NCI-H748 (cell line): Measurements from ENCODE around the gene SLC5A9.
"Not testable (repeated sequence)": the region's sequence is repeated elsewhere in the genome, so short reads cannot be mapped to it uniquely, and the experiment has no call there.

ENCODE experiments used
- DNase-seq: peaks from one replicate; lab custom pipeline; 2025; ENCODE audit not compliant: unreplicated experiment; lab: John Stamatoyannopoulos, UW

SLC5A9 gene

DNA sequence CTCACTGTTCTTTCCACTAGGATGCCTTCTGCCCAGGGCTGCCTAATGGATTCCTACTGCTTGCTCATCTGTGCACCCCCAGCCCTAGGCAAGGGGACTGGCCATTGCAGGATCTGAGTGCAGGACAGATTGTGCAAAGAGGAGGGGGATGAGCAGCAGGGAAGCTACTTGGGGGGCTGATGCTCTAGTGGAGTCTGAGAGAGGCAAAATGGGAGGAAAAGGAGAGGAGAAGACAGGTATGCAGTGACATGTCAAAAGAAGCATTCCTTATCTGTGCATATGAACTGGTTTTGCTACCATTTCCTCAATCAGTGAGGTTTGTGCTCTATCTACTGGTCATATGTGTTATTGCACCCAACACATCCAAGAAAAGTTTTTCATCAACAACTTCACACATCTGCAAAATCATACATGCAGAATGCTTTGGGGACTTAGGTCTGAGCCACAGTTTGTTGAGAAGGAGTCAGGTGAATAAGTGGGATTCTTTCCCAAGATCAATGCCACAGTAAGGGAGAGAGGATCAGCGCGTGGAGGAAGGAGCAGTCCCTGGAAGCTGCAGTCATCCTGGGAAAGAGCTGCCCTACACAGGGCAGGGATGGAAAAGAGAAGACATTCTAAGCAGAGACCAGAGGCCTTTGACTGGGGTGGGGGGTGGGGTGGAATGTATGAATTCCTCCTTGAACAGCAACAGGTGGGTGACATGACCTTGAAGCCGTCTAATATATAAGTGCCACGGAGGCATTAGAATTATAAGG, 14.4 kb downstream of the SLC5A9 start:
- peak; percentile 48 for DNase-seq

DNA sequence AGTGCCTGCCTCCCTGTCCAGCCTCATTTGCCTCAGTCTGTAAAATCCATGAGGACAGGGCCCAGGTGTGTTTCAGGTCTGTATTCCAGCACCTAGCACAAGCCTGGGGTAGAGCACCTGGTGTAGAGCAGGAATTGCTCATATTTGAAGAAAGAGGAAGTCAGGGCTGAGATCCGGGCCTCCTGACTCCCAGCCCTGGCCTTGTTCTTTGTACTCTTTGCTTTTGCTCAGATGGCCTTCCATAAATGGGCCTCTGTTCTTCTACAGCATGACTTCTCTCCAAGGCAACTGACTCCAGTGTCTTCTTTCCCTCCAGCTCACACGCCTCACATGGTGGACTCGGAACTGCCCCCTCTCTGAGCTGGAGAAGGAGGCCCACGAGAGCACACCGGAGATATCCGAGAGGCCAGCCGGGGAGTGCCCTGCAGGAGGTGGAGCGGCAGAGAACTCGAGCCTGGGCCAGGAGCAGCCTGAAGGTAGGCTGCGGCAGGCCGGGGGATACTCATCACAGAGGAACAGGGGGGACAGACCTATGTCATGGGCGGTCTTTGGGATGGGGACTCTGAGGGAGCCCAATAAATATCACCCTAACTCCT, 19.7 kb downstream of the SLC5A9 start:
- DNase-seq: no peak

DNA sequence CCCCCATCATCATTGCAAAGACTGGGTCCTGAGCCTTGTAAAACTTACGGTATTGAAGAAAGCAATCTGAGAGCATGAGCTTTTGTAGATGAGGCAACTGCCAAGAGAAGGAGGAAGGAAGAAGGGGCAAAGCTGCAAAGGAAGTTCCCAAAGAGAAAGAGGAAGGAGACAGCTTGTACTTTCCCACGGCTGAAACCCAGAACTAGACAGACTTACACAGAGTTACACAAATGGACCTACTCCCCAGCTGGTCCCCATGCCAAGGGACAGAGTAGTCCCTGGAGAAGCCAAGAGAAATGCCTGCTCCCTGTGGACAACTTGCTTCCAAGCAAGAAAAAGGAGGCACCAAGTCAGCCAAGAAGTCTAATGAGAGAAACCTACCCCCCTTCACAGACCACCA, 22.6 kb downstream of the SLC5A9 start:
- DNase-seq: no peak

DNA sequence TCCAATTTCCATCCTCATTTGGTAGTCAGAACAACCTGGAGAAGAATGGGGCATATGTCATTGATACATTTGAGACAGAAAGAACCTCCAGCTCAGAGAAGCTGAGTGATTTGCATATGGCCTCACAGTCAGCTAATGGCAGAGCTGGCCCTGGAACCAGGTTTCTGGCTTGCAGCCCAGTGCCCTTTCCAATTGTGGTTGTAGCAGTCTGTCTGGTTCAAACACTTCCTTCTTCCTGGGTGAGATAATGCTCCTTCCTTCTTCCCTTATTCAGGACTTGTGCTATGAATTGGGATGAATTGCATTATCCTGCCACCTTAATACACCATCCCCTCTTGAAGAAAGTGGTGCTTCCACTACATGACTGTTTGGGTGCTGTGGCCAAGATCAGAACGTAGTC, 24.2 kb downstream of the SLC5A9 start:
- DNase-seq: peak; percentile 40

DNA sequence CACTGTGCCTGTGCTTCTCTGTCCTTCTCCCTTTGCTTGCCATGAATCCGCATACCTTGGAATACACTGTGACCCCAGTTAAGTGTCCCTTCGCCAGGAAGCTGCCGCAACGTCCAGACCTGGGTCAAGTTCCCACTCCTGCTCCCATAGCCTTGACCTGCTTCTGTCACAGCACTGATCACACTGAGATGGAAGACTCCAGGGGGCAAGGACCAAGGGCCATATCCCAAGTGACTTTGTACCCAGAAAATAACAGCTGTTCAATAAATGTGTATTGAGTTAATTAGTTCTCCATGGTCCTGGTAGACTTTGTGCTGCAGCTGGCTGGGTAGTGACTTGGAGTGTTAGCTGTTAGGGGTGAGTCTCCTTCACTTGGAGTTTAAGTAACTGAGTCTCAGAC, 25.8 kb downstream of the SLC5A9 start:
- DNase-seq: no peak

DNA sequence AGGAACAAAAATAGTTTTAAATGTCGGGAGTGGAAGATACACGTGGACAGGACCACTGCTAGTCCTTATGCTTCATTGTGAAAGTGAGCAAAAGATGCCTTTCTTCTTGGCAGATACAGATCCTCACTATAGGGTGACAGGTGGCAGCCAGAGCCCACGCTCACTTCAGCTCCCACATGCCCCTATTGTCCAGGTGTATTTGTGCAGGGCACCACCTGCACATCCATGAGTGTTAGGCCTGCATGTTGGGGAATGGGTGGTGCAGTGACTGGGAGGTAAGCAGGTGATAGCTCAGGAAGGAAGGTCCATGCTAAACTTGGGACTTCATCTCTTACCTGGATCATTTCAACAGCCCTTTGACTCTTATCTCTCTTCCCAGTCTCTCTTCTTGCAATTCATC, 27.4 kb downstream of the SLC5A9 start:
- DNase-seq: peak; percentile 69

DNA sequence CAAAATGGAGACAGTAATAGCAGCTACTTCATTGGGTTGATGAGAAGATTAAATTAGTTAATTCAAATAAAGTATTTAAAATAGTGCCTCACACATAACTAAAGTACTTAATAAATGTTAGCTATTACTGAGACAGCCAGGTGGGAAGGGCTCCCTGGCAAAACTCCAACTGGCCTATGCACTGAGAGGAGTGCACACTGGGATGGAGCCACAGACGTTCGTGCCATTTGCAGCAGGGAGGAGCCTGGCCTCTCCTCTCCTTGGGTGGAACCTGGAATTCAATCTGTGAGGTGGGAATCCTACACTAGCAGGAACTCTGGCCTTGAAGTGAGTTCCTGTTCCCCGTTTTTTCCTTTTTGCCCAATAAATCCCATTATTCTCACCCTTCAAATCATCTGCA, 28.1 kb downstream of the SLC5A9 start:
- DNase-seq: peak; percentile 71

DNA sequence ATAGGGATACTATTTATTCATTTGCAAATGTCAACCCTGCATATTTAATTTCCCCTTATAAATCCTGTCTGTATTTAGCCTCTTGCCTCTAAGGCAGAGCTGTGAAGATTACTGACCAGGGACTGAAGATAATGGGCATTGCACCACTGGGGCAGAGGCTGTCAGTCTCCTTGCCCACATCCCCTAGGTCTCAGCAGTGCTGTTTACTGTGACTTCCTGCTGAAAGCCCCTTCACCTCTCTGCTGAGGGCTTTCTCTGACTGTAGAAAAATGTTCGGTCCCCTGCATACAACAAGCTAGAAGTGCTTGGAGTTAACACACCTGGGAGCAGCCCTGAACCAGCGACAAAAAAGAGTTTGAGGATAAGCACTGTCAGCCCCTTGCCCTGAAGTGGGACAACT, 28.8 kb downstream of the SLC5A9 start:
- DNase-seq: no peak

DNA sequence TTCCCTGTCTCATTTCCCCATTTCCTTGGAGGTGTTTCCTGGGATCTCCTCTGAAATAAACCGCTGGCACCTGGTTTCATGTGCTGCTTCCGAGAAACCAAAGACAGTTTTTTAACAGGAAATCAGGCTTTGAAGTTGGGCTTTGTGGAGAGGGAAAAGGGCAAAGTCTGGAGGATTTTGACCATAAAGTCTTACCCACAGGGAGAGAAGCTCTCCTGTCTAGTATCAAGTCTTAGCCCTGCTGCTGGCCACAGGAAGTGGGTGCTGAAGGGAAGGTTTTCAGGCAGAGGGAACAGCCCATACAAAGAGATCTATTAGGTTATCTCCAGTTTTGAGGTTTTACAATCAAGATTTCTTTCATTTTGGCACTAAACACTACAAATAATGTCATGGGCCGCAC, 29.3 kb downstream of the SLC5A9 start:
- no peak for DNase-seq

DNA sequence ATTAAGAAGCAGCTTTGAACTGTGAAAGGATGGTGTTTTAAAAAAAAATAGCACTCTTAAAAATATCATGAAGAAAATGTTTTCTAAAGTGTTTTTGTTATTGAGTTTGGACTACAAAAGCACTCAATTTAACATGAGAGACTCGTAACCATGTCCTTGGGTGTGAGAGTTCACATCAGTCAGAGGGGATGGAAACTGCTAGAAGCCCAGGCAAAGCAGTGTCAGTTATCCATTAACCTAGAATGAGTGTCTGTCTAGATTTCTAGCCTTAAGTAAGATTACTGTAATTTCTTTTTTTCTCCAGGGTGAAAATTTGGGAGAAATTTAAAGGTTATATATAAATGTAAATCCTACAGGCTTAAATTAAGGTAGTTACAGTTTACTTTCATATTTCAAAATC, 31.7 kb downstream of the SLC5A9 start:
- no peak for DNase-seq

DNA sequence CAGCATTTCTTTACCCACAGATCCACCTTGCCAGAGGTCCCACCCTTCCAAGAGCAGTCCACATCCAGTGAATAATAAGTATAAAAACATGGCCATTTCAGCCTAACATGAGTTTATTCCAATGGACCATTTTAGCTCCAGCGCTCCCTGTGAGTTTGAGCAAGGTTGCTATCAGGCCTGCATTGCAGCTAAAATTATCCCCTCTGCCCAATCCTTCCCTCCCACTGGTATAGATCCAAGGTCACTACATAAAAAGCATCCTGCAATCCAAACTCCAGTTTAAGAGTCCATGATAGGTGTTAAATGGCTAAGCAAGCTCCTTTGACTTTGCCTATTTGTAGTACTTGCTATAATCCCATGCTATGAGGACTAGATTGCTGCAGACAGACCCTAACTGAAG, 35.6 kb downstream of the SLC5A9 start:
- DNase-seq: no peak

DNA sequence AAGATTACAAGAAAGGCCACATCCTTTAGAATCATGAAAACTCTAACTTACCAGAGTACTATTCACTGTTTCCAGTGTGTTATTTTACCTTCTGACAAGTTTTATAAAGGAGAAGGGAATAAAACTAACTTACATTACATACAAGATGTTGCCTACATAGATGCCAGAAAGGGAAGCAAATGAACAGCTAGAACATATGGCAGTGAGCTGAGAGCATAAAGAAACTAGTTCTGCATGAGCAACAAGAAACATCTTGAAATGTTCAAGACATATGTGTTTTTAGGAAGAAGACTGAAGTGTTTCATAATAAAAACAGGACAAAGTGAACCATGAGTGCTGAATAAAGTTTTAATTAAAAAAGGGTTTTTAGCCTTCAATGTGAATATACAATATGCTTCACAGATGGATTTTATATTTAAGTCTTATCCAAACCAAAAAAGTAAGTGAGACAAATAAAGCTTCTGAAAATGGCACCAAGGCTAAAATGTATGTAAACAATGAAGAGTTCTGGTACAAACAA, 39.4 kb downstream of the SLC5A9 start:
- no peak for DNase-seq

DNA sequence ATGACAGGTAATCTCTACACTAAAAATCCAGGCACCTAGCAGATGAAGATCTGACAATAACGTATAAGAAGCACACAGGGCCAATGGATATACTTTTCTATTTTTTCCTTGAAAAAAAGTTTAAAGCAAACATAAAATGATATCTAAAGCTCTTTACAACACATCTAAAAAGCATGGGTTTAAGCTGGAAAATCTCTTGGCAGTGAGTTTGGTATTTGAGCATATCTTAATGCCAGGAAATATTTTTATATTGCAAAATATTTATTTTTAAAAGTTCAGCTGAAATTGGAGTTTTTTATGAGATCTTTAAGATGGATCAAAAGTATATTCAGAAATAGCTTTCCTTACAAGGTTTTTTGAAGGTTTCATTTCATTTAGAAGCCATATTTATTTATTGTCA, 40.5 kb downstream of the SLC5A9 start:
- no peak for DNase-seq

DNA sequence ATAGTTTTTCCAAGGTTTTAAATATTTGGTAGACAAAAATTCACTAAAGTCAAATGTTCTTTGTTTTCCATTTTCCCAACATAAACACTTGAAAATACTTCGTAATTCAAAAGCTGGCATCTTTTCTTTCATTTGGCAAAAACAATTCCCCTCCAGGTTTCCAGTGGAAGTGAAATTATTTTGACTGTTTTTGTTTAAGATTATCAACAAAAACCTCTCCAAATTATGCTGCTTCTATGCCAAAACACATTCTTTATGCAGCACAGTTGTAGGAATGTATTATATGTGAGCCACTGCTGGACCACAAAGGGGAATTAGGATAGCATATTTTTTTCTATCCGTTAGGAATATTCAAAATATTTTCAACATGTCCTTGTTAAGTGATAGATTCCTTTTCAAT, 44.1 kb downstream of the SLC5A9 start:
- no peak for DNase-seq

DNA sequence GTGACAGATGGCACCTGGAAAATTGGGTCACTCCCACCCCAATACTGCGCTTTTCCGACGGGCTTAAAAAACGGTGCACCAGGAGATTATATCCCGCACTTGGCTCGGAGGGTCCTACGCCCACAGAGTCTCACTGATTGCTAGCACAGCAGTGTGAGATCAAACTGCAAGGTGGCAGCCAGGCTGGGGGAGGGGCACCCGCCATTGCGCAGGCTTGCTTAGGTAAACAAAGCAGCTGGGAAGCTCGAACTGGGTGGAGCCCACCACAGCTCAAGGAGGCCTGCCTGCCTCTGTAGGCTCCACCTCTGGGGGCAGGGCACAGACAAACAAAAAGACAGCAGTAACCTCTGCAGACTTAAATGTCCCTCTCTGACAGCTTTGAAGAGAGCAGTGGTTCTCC, 54.9 kb downstream of the SLC5A9 start:
- DNase-seq: not testable (repeated sequence)

DNA sequence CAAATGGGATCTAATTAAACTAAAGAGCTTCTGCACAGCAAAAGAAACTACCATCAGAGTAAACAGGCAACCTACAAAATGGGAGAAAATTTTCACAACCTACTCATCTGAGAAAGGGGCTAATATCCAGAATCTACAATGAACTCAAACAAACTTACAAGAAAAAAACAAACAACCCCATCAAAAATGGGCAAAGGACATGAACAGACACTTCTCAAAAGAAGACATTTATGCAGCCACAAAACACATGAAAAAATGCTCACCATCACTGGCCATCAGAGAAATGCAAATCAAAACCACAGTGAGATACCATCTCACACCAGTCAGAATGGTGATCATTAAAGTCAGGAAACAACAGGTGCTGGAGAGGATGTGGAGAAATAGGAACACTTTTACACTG, 59.8 kb downstream of the SLC5A9 start:
- DNase-seq: not testable (repeated sequence)

DNA sequence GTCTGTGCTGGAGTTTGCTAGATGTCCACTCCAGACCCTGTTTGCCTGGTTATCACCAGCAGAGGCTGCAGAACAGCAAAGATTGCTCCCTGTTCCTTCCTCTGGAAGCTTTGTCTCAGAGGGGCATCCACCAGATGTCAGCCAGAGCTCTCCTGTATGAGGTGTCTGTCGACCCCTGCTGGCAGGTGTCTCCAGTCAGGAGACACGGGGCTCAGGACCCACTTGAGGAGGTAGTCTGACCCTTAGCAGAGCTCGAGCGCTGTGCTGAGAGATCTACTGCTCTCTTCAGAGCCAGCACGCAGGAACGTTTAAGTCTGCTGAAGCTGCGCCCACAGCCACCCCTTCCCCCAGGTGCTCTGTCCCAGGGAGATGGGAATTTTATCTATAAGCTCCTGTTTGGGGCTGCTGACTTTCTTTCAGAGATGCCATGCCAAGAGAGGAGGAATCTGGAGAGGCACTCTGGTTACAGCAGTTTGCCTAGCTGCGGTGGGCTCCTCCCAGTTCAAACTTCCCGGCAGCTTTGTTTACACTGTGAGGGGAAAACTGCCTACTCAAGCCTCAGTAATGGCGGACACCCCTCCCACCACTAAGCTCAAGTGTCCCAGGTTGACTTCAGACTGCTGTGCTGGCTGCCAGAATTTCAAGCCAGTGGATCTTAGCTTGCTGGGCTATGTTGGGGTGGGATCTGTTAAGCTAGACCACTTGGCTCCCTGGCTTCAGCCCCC, 62.3 kb downstream of the SLC5A9 start:
- peak; percentile 47 for DNase-seq

DNA sequence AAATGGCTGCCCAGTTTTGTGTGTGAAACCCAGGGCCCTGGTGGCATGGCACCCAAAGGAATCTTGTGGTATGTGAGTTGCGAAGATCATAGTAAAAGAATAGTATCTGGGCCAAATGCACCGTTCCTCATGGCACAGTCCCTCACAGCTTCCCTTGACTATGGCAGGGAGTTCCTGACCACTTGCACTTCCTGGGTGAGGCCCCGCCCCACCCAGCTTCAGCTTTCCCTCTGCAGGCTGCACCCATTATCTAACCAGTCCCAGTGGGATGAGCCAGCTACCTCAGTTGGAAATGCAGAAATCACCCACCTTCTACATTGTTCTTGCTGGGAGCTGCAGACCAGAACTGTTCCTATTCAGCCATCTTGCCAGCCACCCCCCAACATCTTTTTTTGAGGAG, 63.0 kb downstream of the SLC5A9 start:
- DNase-seq: no peak

DNA sequence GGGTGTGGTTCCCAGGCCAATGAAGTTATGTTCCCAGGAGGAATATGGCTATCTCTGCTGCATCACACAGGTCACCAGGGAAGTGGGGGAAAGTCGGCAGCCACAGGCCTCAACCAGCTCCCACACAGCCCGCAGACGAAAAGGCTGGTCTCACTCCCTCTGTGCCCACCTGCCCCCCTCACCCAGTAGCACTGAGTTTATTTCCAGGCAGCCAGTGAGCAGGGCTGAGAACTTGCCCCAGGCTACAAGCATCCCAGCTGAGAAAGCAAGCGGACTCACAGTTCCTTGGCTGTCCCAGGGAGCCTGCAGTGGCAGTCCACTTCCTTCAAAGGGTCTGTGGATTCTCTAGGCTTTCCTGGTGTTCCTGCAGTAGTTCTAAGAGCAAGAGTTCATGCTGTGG, 68.9 kb downstream of the SLC5A9 start:
- no peak for DNase-seq

DNA sequence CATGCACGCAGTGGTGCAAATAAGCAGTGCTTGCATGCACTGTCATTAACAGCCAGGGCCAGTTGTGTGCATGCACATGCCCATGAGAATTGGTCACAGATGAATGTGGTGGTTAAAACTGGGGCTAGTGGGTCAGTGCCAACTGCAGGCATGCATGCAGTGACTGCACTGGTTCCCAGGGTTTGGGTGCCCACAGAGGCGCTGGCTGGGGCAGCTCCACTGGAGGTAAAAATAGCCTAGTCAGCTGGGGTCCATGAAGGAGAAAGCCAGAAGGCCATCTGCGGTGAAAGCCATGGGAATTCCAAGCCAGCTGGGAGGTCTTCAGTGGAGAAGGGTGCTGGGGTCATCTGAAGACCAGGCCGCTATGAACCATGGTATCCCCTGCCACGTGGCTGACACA, 70.2 kb downstream of the SLC5A9 start:
- no peak for DNase-seq

DNA sequence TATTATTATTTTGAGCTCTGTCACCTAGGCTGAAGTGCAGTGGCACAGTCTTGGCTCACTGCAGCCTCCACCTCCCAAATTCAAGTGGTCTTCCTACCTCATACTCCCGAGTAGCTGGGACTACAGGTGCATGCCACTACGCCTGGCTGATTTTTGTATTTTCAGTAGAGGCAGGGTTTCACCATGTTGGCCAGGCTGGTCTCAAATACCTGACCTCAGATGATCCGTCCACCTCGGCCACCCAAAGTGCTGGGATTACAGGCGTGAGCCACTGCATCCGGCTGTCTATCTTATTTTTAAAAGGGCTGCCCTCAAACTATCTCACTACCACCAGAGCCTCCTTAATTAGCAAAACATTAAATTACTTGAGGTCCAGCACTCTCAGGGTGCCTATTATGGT, 71.6 kb downstream of the SLC5A9 start:
- not testable (repeated sequence) for DNase-seq

DNA sequence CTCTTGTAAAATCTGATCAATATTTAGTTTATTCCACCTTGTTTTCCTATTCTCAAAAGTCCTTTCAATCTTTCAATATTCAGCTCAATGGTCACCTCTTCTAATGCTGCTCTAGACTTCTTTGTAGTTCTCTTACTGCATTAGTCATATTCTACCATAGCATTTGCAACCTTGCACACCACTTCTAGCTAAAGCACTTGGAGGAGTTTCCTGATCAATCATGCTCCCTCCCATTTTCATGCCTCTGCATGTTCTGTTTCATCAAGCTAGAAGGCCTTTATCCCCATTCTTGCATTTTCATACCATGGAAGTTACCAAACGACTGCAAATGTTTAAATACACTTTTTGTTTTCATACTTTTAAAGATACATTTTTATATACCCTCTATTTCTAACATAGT, 72.1 kb downstream of the SLC5A9 start:
- no peak for DNase-seq
